RWPE2 (cell line): ENCODE results near the gene TTF2.

Source experiments
- ATAC-seq: fragments of 200-7000 bp; cut with Tn5 transposase; 3 replicates; pipeline ENCODE4 v1.9.1; 2021; ENCODE audit warnings: low read depth
- DNase-seq: peaks from one replicate; pipeline ENCODE4 v3.0.0-alpha.2; 2020; ENCODE audit warnings: low spot score
- H3K27ac ChIP-seq: fragments of 450-650 bp; 2 replicates; pipeline ENCODE4 v1.5.1; 2017; ENCODE audit warnings: mild to moderate bottlenecking; ENCODE audit not compliant: poor library complexity, severe bottlenecking
- H3K27me3 ChIP-seq: fragments of 250-450 bp; sonication (Bioruptor Pico); 2 replicates; pipeline ENCODE4 v1.5.1; 2021; ENCODE audit warnings: mild to moderate bottlenecking, moderate library complexity; ENCODE audit not compliant: insufficient read depth, poor library complexity, severe bottlenecking
- H3K36me3 ChIP-seq: fragments of 250-450 bp; sonication (Bioruptor Pico); 2 replicates; pipeline ENCODE4 v1.5.1; 2020; ENCODE audit warnings: low read depth, mild to moderate bottlenecking, moderate library complexity
- H3K4me1 ChIP-seq: fragments of 250-450 bp; sonication (Bioruptor Pico); 2 replicates; pipeline ENCODE4 v1.5.1; 2021; ENCODE audit warnings: mild to moderate bottlenecking, moderate library complexity; ENCODE audit not compliant: insufficient read depth, poor library complexity, severe bottlenecking
- H3K4me3 ChIP-seq: fragments of 250-450 bp; sonication (Bioruptor Pico); 2 replicates; pipeline ENCODE4 v1.5.1; 2021; ENCODE audit warnings: mild to moderate bottlenecking, moderate library complexity; ENCODE audit not compliant: severe bottlenecking
- H3K9me3 ChIP-seq: fragments of 250-450 bp; sonication (Bioruptor Pico); 2 replicates; pipeline ENCODE4 v1.5.1; 2021; ENCODE audit warnings: mild to moderate bottlenecking, moderate library complexity; ENCODE audit not compliant: severe bottlenecking
- CTCF ChIP-seq: fragments of 450-650 bp; IDR thresholded peaks from one replicate; pipeline ENCODE4 v1.5.1; 2017; ENCODE audit warnings: mild to moderate bottlenecking, moderate library complexity; ENCODE audit not compliant: poor library complexity, severe bottlenecking

TTF2 gene

DNA sequence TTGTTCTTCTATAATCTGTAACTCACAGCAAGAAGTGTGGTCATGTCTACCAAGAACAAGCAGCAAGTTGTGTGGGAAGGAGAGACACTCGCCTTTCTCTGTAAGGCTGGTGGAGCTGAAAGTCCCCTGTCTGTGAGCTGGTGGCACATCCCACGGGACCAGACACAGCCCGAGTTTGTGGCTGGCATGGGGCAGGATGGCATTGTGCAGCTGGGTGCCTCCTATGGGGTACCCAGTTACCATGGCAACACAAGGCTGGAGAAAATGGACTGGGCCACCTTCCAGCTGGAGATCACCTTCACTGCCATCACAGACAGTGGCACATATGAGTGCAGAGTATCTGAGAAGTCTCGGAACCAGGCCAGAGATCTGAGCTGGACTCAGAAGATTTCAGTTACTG, 43.1 kb upstream of the TTF2 start:
- DNase-seq = no peak
- H3K9me3 ChIP-seq = no peaks in the 10 kb centered on the region
- no peak for TF ChIP-seq CTCF
- no peaks in the 10 kb centered on the region for H3K4me1 ChIP-seq
- no peak overlapping the region for H3K27ac ChIP-seq
- H3K27me3 ChIP-seq = no peaks in the 10 kb centered on the region
- no peak overlapping the region for H3K4me3 ChIP-seq
- no peak for ATAC-seq
- H3K36me3 ChIP-seq = no peaks in the 10 kb centered on the region

DNA sequence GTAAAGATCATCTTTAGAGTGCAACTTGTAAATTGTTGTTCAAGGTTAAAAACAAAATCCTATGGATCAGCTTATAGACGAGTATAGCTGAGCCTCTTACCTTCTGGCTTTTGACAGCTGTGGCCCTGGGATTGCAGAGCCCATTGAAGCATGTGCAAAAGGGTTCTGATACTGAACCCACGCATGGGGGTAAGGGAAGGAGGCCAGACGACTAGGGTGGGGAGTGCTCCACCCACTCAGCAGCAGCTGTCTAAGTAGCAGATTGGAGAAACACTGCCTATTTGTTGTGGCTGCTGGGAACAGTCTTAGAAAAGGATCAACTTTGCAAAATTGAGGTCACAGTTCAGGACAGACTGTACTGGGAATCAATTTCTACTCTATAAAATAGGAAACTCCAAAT, 42.5 kb upstream of the TTF2 start:
- Histone ChIP-seq H3K4me1 (no peaks in the 10 kb centered on the region), H3K9me3 (no peaks in the 10 kb centered on the region), H3K4me3 (no peak overlapping the region), H3K27ac (no peak overlapping the region), H3K27me3 (no peaks in the 10 kb centered on the region), H3K36me3 (no peaks in the 10 kb centered on the region)
- no peak for TF ChIP-seq CTCF
- no peak for ATAC-seq
- no peak for DNase-seq

- ATAC-seq = no peak
- Histone ChIP-seq H3K27me3 (no peaks in the 10 kb centered on the region), H3K4me1 (no peaks in the 10 kb centered on the region), H3K9me3 (no peaks in the 10 kb centered on the region), H3K4me3 (no peak overlapping the region), H3K27ac (no peak overlapping the region), H3K36me3 (no peaks in the 10 kb centered on the region)
- TF ChIP-seq CTCF = no peak
- no peak for DNase-seq
These were observed 39.5 kb upstream of the TTF2 start for GRCh38 chr1:117020526-117021156.

GRCh38 chr1:117022114-117022513, 38.0 kb upstream of the TTF2 start:
- H3K27me3 ChIP-seq = no peaks in the 10 kb centered on the region
- TF ChIP-seq CTCF = no peak
- H3K36me3 ChIP-seq = no peaks in the 10 kb centered on the region
- DNase-seq = no peak
- H3K27ac ChIP-seq = no peak overlapping the region
- H3K4me1 ChIP-seq = no peaks in the 10 kb centered on the region
- no peak overlapping the region for H3K4me3 ChIP-seq
- no peak for ATAC-seq
- H3K9me3 ChIP-seq = no peaks in the 10 kb centered on the region

DNA sequence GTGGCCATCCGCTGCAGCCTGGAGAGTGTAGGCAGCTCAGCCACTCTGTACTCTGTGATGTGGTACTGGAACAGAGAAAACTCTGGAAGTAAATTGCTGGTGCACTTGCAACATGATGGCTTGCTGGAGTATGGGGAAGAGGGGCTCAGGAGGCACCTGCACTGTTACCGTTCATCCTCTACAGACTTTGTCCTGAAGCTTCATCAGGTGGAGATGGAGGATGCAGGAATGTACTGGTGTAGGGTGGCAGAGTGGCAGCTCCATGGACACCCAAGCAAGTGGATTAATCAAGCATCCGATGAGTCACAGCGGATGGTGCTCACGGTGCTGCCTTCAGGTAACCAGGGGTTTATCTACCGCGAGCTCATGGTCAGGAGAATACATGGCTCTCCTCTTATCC, 34.6 kb upstream of the TTF2 start:
- H3K36me3 ChIP-seq = no peaks in the 10 kb centered on the region
- no peak overlapping the region for H3K4me3 ChIP-seq
- no peaks in the 10 kb centered on the region for H3K27me3 ChIP-seq
- ATAC-seq = no peak
- DNase-seq = no peak
- no peaks in the 10 kb centered on the region for H3K9me3 ChIP-seq
- TF ChIP-seq CTCF = no peak
- no peaks in the 10 kb centered on the region for H3K4me1 ChIP-seq
- H3K27ac ChIP-seq = no peak overlapping the region
